ENCODE measurements around the gene AMZ1. TPM values are rescaled to one million over a fixed set of nuclear protein-coding genes. Genes with fewer than 3 reads are reported as not detected.

Gene AMZ1
- total RNA-seq, 6 experiments from 2014 or later: 6.2 to 11.3 (median 7.8) TPM

DNA sequence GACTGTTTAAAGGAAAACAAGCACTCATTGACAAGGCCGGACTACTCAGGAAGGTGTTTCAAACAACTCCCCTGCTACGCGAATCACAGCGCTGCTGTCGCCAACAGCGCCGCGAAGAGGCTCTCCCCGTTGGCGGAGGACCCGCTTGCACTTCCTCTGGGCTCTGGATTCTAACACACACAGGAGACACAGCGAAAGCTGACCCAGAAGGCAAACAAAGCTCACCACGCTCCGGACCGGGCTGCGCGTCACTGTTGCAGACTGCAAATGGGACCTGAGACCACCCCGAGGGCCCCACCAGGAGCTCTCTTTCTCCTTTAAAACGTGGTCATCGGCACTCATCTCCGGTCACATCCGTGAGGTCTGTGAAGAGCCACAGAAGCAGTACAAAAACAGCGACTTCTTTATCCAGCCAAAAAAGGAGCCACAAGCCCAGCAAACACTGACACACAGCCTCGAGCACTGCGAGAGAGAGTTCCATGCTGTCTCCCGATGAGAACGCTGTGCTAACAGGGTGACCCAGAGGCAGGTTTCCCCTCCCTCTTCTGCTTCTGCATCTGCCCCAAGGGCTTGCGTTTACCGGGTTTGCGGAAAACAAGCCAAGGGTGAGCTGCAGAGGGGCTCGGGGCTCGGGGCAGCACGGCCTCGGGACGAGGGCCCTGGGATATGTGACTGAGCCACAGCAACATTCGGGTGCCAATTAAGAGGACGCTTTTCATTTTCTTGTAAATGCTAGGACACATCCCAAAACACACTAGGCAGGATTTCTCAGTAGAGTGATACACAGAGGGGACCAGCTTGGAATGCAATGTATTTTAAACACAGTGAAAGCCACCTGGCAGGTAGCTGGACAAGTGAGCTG is 41.3 kb downstream of the AMZ1 start:
- peaks cover 38% of the 10 kb centered on the region for H3K4me1 Mint-ChIP-seq (ENCODE audit: low read depth)
- 0 out of 2 replicates have a peak, but pooled peaks cover 4% of the 10 kb centered on the region for H3K9me3 Mint-ChIP-seq
- peaks cover 64% of the 10 kb centered on the region for H3K36me3 Mint-ChIP-seq (ENCODE audit: low read depth)
- DNase-seq: no peak
- no peaks in the 10 kb centered on the region; the same call in none of the 2 replicates for H3K27me3 Mint-ChIP-seq (ENCODE audit: insufficient read depth)
- TF ChIP-seq, protein P1, sequence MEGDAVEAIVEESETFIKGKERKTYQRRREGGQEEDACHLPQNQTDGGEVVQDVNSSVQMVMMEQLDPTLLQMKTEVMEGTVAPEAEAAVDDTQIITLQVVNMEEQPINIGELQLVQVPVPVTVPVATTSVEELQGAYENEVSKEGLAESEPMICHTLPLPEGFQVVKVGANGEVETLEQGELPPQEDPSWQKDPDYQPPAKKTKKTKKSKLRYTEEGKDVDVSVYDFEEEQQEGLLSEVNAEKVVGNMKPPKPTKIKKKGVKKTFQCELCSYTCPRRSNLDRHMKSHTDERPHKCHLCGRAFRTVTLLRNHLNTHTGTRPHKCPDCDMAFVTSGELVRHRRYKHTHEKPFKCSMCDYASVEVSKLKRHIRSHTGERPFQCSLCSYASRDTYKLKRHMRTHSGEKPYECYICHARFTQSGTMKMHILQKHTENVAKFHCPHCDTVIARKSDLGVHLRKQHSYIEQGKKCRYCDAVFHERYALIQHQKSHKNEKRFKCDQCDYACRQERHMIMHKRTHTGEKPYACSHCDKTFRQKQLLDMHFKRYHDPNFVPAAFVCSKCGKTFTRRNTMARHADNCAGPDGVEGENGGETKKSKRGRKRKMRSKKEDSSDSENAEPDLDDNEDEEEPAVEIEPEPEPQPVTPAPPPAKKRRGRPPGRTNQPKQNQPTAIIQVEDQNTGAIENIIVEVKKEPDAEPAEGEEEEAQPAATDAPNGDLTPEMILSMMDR (IDR thresholded peaks at IDR 0.05): no peak
- H3K27ac Mint-ChIP-seq: peak overlapping the region; percentile 77
- peak overlapping the region; percentile 73; the same call in 1 of the 2 replicates for H3K4me3 Mint-ChIP-seq

DNA sequence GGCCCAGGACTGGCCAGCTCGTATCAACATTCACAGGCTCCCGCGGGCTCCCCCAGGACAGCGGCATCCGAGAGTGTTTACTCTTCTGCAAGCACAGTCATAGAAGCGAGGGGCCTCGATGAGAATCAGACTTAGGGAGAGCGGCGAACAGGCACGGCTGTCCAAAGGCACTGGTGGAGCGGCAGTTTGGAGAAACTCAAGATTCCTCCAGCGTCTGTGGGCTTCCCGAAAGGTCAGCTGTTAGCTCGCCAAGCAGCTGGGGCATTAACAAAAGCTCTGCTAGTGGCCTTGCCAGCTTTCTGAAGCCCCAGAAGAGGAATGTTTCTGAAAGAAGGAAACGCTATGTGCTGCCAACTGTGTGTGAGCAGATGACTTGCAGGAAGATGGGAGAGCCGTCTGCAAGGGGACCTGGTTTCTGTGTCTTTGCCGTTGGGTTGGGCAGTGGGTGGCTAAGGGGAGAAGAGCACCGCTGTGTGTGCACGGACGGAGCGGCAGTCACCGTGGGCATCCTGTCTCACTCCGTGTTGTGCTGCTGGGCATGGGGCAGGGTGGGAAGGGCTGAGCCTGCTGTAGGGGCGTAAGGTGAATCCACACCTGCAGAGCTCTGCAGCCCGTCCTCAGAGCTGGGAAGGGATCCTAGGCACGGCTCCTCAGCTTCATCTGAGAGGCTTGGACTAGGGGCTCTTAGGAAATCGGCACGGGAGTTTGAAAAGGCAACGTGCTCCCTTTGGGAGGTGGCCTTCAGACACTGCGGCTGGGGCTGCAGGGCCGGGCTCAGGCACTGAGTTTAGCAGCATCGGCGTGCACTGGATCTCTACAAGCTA is 42.1 kb downstream of the AMZ1 start:
- no peak for DNase-seq
- H3K36me3 Mint-ChIP-seq (ENCODE audit: low read depth): peaks cover 66% of the 10 kb centered on the region
- peaks cover 42% of the 10 kb centered on the region for H3K4me1 Mint-ChIP-seq (ENCODE audit: low read depth)
- no peak overlapping the region for H3K4me3 Mint-ChIP-seq
- TF ChIP-seq, protein P1 (IDR thresholded peaks at IDR 0.05): no peak
- H3K9me3 Mint-ChIP-seq: 0 out of 2 replicates have a peak, but pooled peaks cover 4% of the 10 kb centered on the region
- H3K27ac Mint-ChIP-seq: peak overlapping the region; percentile 48
- no peaks in the 10 kb centered on the region; the same call in none of the 2 replicates for H3K27me3 Mint-ChIP-seq (ENCODE audit: insufficient read depth)

DNA sequence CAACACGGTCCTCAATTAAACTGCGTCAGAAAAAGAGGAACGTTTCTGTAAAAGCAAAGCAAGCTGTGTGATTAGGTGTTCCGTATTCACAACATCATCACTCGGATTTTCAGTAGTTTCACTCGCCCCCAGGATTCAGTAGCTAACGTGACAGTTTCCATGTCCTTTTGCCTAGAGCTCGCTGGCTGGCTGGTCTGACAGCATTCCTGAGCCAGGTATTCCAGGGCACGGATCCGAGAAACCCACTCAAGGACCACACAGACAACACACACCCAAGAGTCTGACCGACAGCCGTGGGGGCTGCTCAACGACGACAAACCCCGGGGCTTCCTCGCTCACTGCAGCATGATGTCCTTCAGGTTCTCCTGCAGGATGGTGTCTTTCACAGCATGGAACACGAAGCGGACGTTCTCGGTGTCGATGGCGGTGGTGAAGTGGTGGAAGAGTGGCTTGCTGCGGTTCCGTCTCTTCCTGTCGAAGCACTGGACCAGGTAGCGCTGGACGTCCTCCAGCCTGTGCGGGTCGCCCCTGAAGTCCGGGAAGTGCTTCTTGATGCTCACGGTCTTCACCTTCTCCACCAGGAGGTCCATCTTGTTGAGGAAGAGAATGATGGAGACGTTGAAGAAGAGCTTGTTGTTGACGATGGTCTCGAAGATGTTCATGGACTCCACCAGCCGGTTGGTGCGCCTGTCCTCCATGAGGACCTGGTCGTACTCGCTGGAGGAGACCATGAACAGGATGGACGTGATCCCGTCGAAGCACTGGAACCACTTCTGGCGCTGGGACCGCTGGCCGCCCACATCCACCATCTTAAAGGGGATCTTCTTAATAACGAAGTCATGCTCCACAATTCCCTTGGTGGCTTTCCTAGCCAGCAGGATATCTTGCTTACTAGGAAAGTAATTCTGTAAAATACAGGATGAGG is 43.1 kb downstream of the AMZ1 start:
- no peak for DNase-seq
- Mint-ChIP-seq H3K27ac (no peak overlapping the region), H3K4me3 (no peak overlapping the region; the same call in 1 of the 2 replicates), H3K9me3 (0 out of 2 replicates have a peak, but pooled peaks cover 4% of the 10 kb centered on the region), H3K36me3 (ENCODE audit: low read depth) (peaks cover 59% of the 10 kb centered on the region), H3K27me3 (ENCODE audit: insufficient read depth) (no peaks in the 10 kb centered on the region; the same call in none of the 2 replicates), H3K4me1 (ENCODE audit: low read depth) (peaks cover 48% of the 10 kb centered on the region)
- TF ChIP-seq, protein P1 (IDR thresholded peaks at IDR 0.05): no peak

DNA sequence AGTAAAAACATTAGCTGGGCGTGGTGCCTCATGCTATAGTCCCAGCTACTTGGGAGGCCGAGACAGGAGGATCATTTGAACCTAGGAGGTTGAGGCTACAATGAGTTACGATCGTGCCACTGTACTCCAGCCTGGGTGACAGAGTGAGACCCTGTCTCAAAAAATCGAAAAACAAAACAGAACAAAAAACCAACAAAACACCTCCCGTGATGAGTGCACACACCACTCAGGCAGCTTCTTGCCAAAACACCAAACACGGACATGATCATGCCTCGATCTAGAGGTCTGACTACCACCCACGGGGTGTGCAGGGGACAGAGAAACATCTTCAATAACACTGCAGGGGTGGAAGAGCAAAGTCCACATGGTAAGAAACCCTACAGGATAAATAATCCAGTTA is 44.4 kb downstream of the AMZ1 start:
- H3K36me3 Mint-ChIP-seq (ENCODE audit: low read depth): peaks cover 58% of the 10 kb centered on the region
- H3K27ac Mint-ChIP-seq: no peak overlapping the region
- H3K4me1 Mint-ChIP-seq (ENCODE audit: low read depth): peaks cover 48% of the 10 kb centered on the region
- TF ChIP-seq, protein P1 (IDR thresholded peaks at IDR 0.05): no peak
- peaks cover 3% of the 10 kb centered on the region for H3K27me3 Mint-ChIP-seq (ENCODE audit: insufficient read depth)
- 0 out of 2 replicates have a peak, but pooled peaks cover 4% of the 10 kb centered on the region for H3K9me3 Mint-ChIP-seq
- DNase-seq: no peak
- no peak overlapping the region for H3K4me3 Mint-ChIP-seq
